Measurements from ENCODE around the gene TMTC4.
"Not testable (repeated sequence)": the region's sequence is repeated elsewhere in the genome, so short reads cannot be mapped to it uniquely, and the experiment has no call there.

The TMTC4 gene

GRCh38 chr13:100580045-100580444 is 94.5 kb downstream of the TMTC4 start:
- Histone ChIP-seq H3F3A (ENCODE audit: insufficient read depth) (no peaks in the 10 kb centered on the region), H3K4me2 (ENCODE audit: low read depth, low read length, poor library complexity, severe bottlenecking) (no peak overlapping the region)

GRCh38 chr13:100577239-100577638 is 97.4 kb downstream of the TMTC4 start:
- H3K79me2 ChIP-seq (ENCODE audit: insufficient read depth, low read length); H3K27ac ChIP-seq (ENCODE audit: low read depth, low read length); H2AFZ ChIP-seq (ENCODE audit: low read depth, low read length, severe bottlenecking); H4K20me1 ChIP-seq (ENCODE audit: low read depth, low read length); H3F3A ChIP-seq (ENCODE audit: insufficient read depth); H3K9ac ChIP-seq (ENCODE audit: low read length); H3K9me2 ChIP-seq (replicated peaks; ENCODE audit: insufficient read depth, low read length); H3K27me3 ChIP-seq (ENCODE audit: low read length); H3K4me3 ChIP-seq (ENCODE audit: insufficient read depth, low read length, poor library complexity, severe bottlenecking); H3K4me2 ChIP-seq (ENCODE audit: low read depth, low read length, poor library complexity, severe bottlenecking); H3K36me3 ChIP-seq (ENCODE audit: low read length); H3K9me3 ChIP-seq (ENCODE audit: insufficient read depth, low read length): not testable (repeated sequence)

More at GRCh38 chr13:100580045-100580444, 94.5 kb downstream of the TMTC4 start:
- Histone ChIP-seq H4K20me1 (ENCODE audit: low read depth, low read length) (no peaks in the 10 kb centered on the region), H3K27me3 (ENCODE audit: low read length) (no peaks in the 10 kb centered on the region), H3K9ac (ENCODE audit: low read length) (no peak overlapping the region), H3K9me3 (ENCODE audit: insufficient read depth, low read length) (no peaks in the 10 kb centered on the region), H2AFZ (ENCODE audit: low read depth, low read length, severe bottlenecking) (no peak overlapping the region), H3K36me3 (ENCODE audit: low read length) (no peaks in the 10 kb centered on the region), H3K9me2 (replicated peaks; ENCODE audit: insufficient read depth, low read length) (no peaks in the 10 kb centered on the region; the same call in 1 of the 2 replicates), H3K27ac (ENCODE audit: low read depth, low read length) (no peak overlapping the region), H3K79me2 (ENCODE audit: insufficient read depth, low read length) (no peaks in the 10 kb centered on the region), H3K4me3 (ENCODE audit: insufficient read depth, low read length, poor library complexity, severe bottlenecking) (no peak overlapping the region)
- TF ChIP-seq EZH2phosphoT487 (conservative IDR thresholded peaks at IDR 0.05; ENCODE audit: low read length) (no peak), CTCF (IDR thresholded peaks at IDR 0.05; ENCODE audit: insufficient read depth, low read length, poor library complexity, severe bottlenecking) (no peak)

GRCh38 chr13:100573121-100573520 is 101.5 kb downstream of the TMTC4 start:
- H4K20me1 ChIP-seq (ENCODE audit: low read depth, low read length) = no peaks in the 10 kb centered on the region
- no peaks in the 10 kb centered on the region for H3K9me3 ChIP-seq (ENCODE audit: insufficient read depth, low read length)
- H3K27me3 ChIP-seq (ENCODE audit: low read length) = no peaks in the 10 kb centered on the region
- H3F3A ChIP-seq (ENCODE audit: insufficient read depth) = no peaks in the 10 kb centered on the region
- H3K9ac ChIP-seq (ENCODE audit: low read length) = no peak overlapping the region
- H3K4me3 ChIP-seq (ENCODE audit: insufficient read depth, low read length, poor library complexity, severe bottlenecking) = no peak overlapping the region
- no peaks in the 10 kb centered on the region for H3K36me3 ChIP-seq (ENCODE audit: low read length)
- H3K79me2 ChIP-seq (ENCODE audit: insufficient read depth, low read length) = no peaks in the 10 kb centered on the region
- H3K9me2 ChIP-seq (replicated peaks; ENCODE audit: insufficient read depth, low read length) = no peaks in the 10 kb centered on the region
- H3K4me2 ChIP-seq (ENCODE audit: low read depth, low read length, poor library complexity, severe bottlenecking) = no peak overlapping the region
- H3K27ac ChIP-seq (ENCODE audit: low read depth, low read length) = no peak overlapping the region
- TF ChIP-seq CTCF (IDR thresholded peaks at IDR 0.05; ENCODE audit: insufficient read depth, low read length, poor library complexity, severe bottlenecking) (peak; percentile 58), EZH2phosphoT487 (conservative IDR thresholded peaks at IDR 0.05; ENCODE audit: low read length) (no peak)
- H2AFZ ChIP-seq (ENCODE audit: low read depth, low read length, severe bottlenecking) = no peak overlapping the region

- Histone ChIP-seq H2AFZ (ENCODE audit: low read depth, low read length, severe bottlenecking) (no peak overlapping the region), H3K27me3 (ENCODE audit: low read length) (no peaks in the 10 kb centered on the region), H3F3A (ENCODE audit: insufficient read depth) (no peaks in the 10 kb centered on the region), H4K20me1 (ENCODE audit: low read depth, low read length) (no peaks in the 10 kb centered on the region), H3K9me2 (replicated peaks; ENCODE audit: insufficient read depth, low read length) (no peaks in the 10 kb centered on the region), H3K4me3 (ENCODE audit: insufficient read depth, low read length, poor library complexity, severe bottlenecking) (no peak overlapping the region), H3K4me2 (ENCODE audit: low read depth, low read length, poor library complexity, severe bottlenecking) (no peak overlapping the region), H3K9me3 (ENCODE audit: insufficient read depth, low read length) (no peaks in the 10 kb centered on the region), H3K36me3 (ENCODE audit: low read length) (no peaks in the 10 kb centered on the region), H3K79me2 (ENCODE audit: insufficient read depth, low read length) (no peaks in the 10 kb centered on the region), H3K9ac (ENCODE audit: low read length) (no peak overlapping the region), H3K27ac (ENCODE audit: low read depth, low read length) (no peak overlapping the region)
- TF ChIP-seq CTCF (IDR thresholded peaks at IDR 0.05; ENCODE audit: insufficient read depth, low read length, poor library complexity, severe bottlenecking) = no peak
- TF ChIP-seq EZH2phosphoT487 (conservative IDR thresholded peaks at IDR 0.05; ENCODE audit: low read length) = no peak
These were observed 108.1 kb downstream of the TMTC4 start for GRCh38 chr13:100566543-100566942.

Data from SU-DHL-6 (cell line).